ENCODE measurements around the gene CTU1.
A peak's percentile ranks its signal among the peaks of the same experiment; 100 is the strongest.

The CTU1 gene

GRCh38 chr19:51083783-51084182 lies 24.4 kb downstream of the CTU1 start:
- no peak for DNase-seq

DNA sequence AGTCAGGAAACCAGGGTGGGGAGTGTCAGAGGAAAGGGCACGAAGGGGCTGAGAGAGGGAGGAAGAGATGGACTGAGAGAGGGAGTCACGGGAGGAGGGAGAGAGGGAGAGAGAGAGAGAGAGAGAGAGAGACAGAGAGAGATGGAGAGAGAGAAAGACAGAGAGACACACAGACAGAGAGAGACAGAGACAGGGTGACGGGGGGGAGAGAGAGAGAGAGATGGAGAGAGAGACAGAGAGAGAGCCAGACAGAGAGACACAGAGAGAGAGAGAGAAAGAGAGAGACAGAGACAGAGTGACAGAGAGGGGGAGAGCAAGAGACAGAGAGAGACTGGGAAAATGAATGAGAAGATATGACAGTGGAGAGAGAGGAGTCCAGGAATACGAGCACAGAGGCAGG lies 25.0 kb downstream of the CTU1 start:
- DNase-seq, result no peak

- DNase-seq, result no peak
These were observed 25.6 kb downstream of the CTU1 start, which contains the start of gene KLK14 for GRCh38 chr19:51082611-51083010. Gene KLK14 (minus strand): TSS chr19:51082887. CDS start chr19:51082614, 273 bp downstream.

- no peak for DNase-seq
These were observed 26.7 kb downstream of the CTU1 start for GRCh38 chr19:51081476-51081875.

DNA sequence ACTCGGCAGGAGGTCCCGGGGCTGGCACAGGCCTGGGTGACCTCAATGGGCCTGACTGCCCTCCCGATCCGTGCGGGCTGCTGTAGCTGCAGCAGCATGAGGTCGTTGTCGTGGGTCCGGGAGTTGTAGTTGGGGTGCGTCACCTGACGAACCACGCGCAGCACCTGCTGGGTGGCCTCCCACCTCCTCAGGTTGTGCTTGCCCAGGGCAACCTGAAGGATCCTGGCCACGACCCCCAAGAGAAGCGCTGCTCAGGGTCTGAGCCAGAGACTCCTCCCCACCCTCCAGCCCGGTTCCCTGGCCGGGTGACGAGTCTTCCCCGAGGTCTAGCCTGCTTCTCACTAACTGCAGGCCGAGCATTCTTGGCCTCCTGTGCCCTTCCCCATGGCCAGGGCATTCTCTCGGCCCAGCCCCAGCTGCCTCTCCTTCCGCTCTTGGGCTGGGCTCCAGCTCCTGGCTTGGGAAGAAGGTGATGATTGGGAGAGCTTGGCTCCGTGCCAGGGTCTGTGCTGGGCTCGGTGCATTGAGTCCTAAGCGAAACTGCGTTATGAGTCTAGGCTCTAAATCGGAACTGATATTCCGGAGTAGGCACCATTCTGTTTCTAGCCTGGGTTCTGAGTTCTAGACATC lies 28.6 kb downstream of the CTU1 start:
- peak in 3 of 56 donors; percentile 5 to 20 (median 9) for DNase-seq

- DNase-seq, result no peak
These were observed 29.5 kb downstream of the CTU1 start for GRCh38 chr19:51078731-51079130.

GRCh38 chr19:51078104-51078503 lies 30.1 kb downstream of the CTU1 start:
- DNase-seq, result no peak

DNA sequence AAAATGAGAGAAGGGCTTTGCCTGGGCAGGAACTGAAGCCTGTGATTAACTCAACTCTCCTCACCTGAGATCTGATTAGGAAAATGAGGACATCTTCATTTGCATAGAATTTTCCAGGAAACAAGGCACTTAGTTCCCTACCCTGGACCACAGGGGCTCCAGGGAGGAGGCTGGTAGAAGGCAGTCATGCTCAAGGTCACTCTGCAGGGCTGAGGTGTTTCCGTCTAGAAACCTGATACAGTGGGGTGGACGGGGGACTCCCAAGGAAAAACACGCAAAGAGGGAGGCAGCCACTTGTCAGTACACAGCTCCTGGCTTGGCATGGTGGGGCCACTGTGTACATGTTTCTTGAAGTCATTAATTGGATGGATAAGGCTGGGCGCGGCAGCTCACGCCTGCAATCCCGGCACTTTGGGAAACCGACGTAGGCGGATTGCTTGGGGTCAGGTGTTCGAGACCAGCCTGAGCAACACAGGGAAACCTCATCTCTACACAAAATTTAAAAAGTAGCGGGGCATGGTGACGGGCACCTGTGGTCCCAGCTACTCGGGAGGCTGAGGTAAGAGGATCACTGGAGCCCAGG lies 31.5 kb downstream of the CTU1 start:
- no peak for DNase-seq

DNA sequence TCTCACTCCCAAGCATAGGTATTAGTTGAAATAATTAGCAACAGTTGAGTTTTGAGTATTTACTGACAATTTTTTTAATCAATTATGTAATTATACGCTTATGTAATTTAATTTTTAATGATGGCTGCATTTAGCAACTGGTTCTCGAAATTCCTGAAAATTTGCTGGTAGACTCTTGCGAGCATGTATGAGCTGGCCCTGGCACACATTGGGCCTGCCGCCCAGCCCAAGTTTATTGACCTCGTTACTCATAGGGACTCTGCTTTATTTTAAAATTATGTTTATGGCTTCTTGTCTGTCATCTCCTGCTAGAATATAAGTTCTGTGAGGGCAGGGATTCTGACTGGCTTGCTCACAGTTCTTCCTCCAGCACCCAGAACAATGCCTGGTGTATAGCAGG lies 32.2 kb downstream of the CTU1 start:
- no peak for DNase-seq

DNA sequence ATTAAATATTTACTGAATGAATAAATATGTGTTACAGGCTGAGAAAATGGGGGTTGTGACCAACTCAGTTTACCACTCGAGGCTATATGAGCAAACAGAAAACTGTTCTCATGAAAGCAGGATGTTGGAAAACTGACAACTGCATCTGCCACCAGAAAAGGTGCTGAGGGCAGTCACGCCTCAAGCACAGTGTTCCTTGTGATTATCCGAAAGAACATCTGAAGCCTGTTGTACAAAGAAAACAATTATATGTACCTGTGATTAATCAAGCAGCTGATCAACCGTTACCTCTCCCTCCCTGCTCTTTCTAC lies 37.2 kb downstream of the CTU1 start:
- no peak for DNase-seq

DNA sequence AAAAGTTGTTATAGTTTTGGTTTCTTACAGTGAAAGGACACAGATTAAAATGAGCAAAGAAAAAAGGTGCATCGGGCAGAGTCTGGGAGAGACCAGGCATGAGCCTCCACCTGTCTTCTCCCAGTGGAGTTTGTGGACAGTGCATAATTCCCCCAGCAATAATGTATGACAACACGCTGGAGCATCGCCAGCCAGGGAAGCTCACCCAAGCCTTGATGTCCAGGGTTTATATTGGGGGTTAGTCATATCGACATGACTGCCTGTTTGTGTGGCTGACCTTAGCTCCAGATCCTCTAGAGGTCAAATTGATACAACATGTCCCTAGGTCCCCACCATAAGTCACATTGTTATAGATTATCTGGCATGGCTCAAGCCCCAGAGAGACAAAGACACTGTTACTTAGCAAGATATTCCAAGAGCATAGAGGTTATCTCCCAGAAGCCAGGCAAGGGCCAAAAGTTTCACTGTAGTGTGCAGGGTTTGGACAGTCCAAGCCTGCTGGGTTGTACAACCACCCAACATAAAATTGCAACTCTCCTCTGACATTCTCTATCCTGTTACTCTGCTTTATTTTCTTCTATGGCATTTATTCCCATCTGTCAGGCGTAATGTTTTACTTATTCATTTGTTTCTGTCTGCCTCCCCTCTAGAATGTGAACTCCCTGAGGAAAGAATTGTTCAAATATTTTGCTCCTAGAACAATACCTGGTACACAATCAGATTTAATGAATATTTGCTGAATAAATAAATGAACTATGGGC lies 37.7 kb downstream of the CTU1 start:
- no peak for DNase-seq

DNA sequence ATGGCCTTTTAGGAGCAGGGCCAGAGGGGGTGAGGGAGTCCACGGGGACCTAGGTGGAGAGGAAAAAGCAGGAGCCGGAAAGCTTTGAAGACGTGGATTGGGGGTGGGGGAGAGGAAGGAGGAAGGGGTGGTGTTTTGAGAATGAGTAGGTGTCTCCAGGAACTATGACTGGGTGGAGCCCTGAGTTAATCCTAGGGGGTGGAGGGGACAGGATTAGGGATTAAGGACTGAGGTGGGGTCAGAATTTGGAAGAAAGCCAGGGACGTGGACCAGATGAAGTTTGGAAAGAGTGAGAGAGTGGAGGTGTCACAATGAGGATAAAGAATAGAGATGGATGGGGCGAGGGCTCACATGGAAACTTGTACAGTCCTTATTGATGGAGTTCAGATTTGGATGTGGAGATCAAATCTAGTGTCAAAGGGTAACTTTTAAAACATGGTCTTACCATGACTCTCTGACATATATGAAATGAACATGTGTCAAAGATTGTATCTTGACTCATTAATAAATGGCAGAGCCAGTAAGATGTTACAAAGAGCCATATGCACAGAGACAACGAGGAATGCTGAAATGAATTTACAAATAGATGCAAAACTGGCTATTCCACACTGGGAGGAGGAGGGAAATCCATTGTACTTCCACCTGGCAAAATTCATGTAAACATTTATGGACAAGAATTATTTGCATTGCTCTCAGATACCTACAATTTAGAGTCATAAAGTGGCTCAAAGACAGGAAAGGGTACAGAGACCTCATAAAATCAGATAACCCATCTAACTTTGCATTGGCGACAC lies 41.6 kb downstream of the CTU1 start:
- no peak for DNase-seq

GRCh38 chr19:51065221-51065960 lies 42.8 kb downstream of the CTU1 start:
- DNase-seq, result no peak

DNA sequence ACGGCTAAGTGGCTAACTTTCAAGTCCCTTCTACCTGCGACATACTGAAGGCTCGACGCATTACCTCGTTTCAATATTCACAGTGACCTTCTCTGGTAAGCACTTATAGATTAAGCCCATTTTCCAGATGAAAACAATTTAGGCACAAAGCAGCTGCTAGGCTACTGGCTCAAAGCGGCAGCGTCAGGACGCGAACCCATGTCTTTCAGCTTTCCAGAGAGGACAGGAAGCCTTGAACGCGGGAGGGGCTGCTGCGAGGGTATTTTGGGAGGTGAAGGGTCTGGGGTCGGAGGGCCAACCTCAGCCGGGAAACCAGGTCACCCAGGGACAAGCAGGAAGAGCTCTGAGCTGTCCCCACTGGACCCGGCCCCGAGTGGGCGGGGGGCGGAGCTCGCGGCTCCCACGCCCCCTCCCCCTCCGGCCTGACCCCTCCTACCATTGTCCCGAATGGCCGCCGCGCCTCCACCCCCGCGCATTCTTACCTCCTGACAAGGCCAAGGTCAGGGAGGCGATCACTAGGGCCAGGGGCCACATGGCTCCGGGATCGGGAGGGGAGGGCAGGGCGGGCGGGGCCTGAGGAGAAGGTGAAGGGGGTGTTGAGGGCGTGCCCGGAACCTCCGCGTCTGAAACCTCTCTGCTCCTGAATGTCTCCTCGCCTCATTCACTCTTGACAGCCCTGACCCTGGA lies 43.5 kb downstream of the CTU1 start, which contains the start of gene KLK13:
Gene KLK13 (minus strand): TSS at position 559 of the 687 bp plus-strand sequence. CDS start 25 bp downstream, at position 534.
- no peak for DNase-seq

DNA sequence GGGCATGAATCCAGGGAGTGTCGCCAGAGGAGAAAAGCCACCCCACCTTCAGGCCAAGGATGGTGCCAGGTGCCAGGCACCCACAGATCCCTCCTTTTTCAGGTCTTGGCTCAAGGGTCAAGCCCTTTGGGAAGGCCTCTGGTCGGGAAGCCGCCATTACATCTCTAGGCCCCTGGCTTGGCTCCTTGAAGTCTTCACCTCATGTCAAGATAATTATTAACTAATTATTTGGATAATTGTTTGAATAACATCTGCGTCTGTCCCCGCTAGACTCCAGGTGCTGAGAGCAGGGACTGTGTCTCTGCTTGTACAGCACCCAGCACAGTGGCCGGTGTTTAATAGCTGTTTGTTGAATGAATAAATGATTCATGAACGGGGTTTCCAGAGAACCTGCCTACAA lies 44.5 kb downstream of the CTU1 start:
- DNase-seq, result no peak

DNA sequence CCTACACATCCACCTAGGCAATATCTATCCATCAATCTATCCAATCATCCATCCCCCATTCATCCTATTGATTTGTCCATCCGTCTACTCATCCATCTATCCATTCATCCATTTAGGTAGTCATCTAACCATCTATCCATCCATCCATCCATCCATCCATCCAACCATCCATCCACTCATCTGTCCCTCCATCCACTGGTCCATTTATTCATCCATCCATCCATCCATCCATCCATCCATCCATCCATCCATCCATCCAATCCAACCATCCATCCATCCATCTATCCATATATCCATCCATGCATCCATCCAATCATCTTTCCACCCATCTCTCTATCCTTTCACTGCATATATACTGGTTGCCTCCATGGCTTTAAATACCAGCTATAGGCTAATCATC lies 47.2 kb downstream of the CTU1 start:
- DNase-seq, result no peak

DNA sequence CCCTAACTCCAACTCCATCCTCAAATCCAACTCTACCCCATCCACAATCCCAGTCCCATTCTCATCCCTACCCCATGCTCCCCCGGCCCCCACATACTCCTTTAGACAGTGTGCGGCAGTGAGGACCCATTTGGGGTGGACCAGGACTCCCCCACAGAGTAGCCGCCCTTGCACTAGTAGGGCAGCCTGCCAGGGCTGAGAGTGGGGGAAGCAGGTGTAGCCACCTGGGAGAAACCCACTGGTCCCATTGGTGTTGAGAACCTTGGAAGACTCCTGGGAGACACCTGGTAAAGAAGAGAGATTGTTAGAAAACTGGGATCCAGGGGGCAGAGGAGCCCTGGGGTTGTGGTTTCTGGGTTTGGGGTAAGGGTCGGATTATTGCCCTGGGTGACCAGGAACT lies 47.9 kb downstream of the CTU1 start:
- no peak for DNase-seq

GRCh38 chr19:51059715-51060114 lies 48.5 kb downstream of the CTU1 start:
- DNase-seq, result no peak

GRCh38 chr19:51055866-51056265 lies 52.3 kb downstream of the CTU1 start:
- DNase-seq, result no peak
